Measurements from ENCODE around the gene ZNF853. TPM values are rescaled to one million over a fixed set of nuclear protein-coding genes. Genes with fewer than 3 reads are reported as not detected.

The ZNF853 gene
- total RNA-seq (ENCODE audit: low replicate concordance): 6.2 and 8.2 TPM in 2 replicates

- Histone ChIP-seq H3K36me3 (no peaks in the 10 kb centered on the region), H3K79me2 (ENCODE audit: low read depth) (no peaks in the 10 kb centered on the region), H4K20me1 (ENCODE audit: low read depth) (no peaks in the 10 kb centered on the region), H3K4me3 (peak within 1 kb of the TSS; percentile 95), H3K27ac (no peak within 1 kb of the TSS), H3K27me3 (no peaks in the 10 kb centered on the region), H3K9ac (peak within 1 kb of the TSS; percentile 68), H3K9me3 (ENCODE audit: low read depth) (no peaks in the 10 kb centered on the region), H3F3A (ENCODE audit: low read depth) (peaks cover 19% of the 10 kb centered on the region), H2AFZ (replicated peaks) (peak within 1 kb of the TSS; percentile 100), H3K4me1 (peaks cover 8% of the 10 kb centered on the region), H3K4me2 (peak within 1 kb of the TSS; percentile 100)
- peaks cover 10% of the 10 kb centered on the region for H3K27me3 Mint-ChIP-seq (ENCODE audit: insufficient read depth, low read depth)
- H3K36me3 Mint-ChIP-seq: peaks cover 7% of the 10 kb centered on the region
- TF ChIP-seq EZH2phosphoT487 (IDR thresholded peaks at IDR 0.05) (no peak), EZH2 (IDR thresholded peaks at IDR 0.05) (peak; percentile 30), CTCF (IDR thresholded peaks at IDR 0.05) (peak; percentile 6)
- peaks cover 9% of the 10 kb centered on the region for H3K4me1 Mint-ChIP-seq
- peak; percentile 77 for DNase-seq (ENCODE audit: low spot score)
- H3K27ac Mint-ChIP-seq: peak within 1 kb of the TSS; percentile 12
- H3K9me3 Mint-ChIP-seq: no peaks in the 10 kb centered on the region
- H3K4me3 Mint-ChIP-seq: peak within 1 kb of the TSS; percentile 86
Observed at GRCh38 chr7:6614953-6615722, at the start of gene ZNF853. TSS of gene ZNF853 (plus strand) at chr7:6615610. CDS start at chr7:6616175, 565 bp downstream.

GRCh38 chr7:6565655-6566054, 49.8 kb upstream of the ZNF853 start:
- Histone ChIP-seq H3K27ac (no peak overlapping the region), H2AFZ (replicated peaks) (no peak overlapping the region), H3F3A (ENCODE audit: low read depth) (no peaks in the 10 kb centered on the region), H3K4me1 (no peaks in the 10 kb centered on the region), H3K9ac (no peak overlapping the region), H4K20me1 (ENCODE audit: low read depth) (no peaks in the 10 kb centered on the region), H3K79me2 (ENCODE audit: low read depth) (no peaks in the 10 kb centered on the region), H3K4me3 (no peak overlapping the region), H3K36me3 (no peaks in the 10 kb centered on the region), H3K27me3 (no peaks in the 10 kb centered on the region), H3K4me2 (no peak overlapping the region), H3K9me3 (ENCODE audit: low read depth) (no peaks in the 10 kb centered on the region)
- Mint-ChIP-seq H3K9me3 (peaks cover 5% of the 10 kb centered on the region), H3K27ac (no peak overlapping the region), H3K4me3 (no peak overlapping the region), H3K36me3 (no peaks in the 10 kb centered on the region), H3K27me3 (ENCODE audit: insufficient read depth, low read depth) (peaks cover 3% of the 10 kb centered on the region), H3K4me1 (no peaks in the 10 kb centered on the region)
- TF ChIP-seq EZH2phosphoT487 (IDR thresholded peaks at IDR 0.05) (no peak), EZH2 (IDR thresholded peaks at IDR 0.05) (no peak), CTCF (IDR thresholded peaks at IDR 0.05) (no peak)
- no peak for DNase-seq (ENCODE audit: low spot score)

- Histone ChIP-seq H3K4me3 (no peak overlapping the region), H3K79me2 (ENCODE audit: low read depth) (no peaks in the 10 kb centered on the region), H3F3A (ENCODE audit: low read depth) (no peaks in the 10 kb centered on the region), H3K4me2 (no peak overlapping the region), H3K36me3 (no peaks in the 10 kb centered on the region), H3K4me1 (no peaks in the 10 kb centered on the region), H3K27ac (no peak overlapping the region), H3K9ac (no peak overlapping the region), H3K9me3 (ENCODE audit: low read depth) (no peaks in the 10 kb centered on the region), H4K20me1 (ENCODE audit: low read depth) (no peaks in the 10 kb centered on the region), H3K27me3 (no peaks in the 10 kb centered on the region), H2AFZ (replicated peaks) (no peak overlapping the region)
- H3K4me1 Mint-ChIP-seq: no peaks in the 10 kb centered on the region
- no peak overlapping the region for H3K4me3 Mint-ChIP-seq
- no peak for DNase-seq (ENCODE audit: low spot score)
- TF ChIP-seq EZH2phosphoT487 (IDR thresholded peaks at IDR 0.05): no peak
- no peak for TF ChIP-seq CTCF (IDR thresholded peaks at IDR 0.05)
- no peak for TF ChIP-seq EZH2 (IDR thresholded peaks at IDR 0.05)
- peaks cover 6% of the 10 kb centered on the region for H3K27me3 Mint-ChIP-seq (ENCODE audit: insufficient read depth, low read depth)
- no peaks in the 10 kb centered on the region for H3K36me3 Mint-ChIP-seq
- no peak overlapping the region for H3K27ac Mint-ChIP-seq
- peaks cover 5% of the 10 kb centered on the region for H3K9me3 Mint-ChIP-seq
Observed at GRCh38 chr7:6567886-6568285, 47.5 kb upstream of the ZNF853 start.
